Measurements from ENCODE around the gene KLK7. TPM values are rescaled to one million over a fixed set of nuclear protein-coding genes. Genes with fewer than 3 reads are reported as not detected.

The KLK7 gene
- total and polyA plus RNA-seq, 2 of the 4 experiments (the other 2 are of a cell fraction): not detected

DNA sequence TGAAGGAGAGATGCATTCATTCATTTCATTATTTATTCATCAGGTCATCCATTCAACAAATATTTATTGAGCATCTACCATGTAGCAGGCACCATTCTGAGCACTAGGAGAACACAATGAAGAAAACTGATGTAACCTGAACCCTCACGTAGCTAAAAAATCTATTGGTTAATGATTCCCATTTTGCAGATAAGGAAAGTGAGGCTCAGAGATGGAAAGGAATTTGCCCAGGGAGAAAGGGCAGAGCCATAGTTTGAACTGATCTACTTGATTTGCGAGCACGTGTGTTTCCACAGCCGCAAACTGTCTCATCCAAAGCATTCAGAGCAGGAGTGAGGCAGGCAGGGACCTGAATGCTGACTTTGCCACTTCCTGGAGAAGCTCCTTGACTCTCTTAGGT is 15.0 kb upstream of the KLK7 start:
- no TSS peak for BruUV-seq (replicated peaks)
- Histone ChIP-seq H3K9me1 (ENCODE audit: insufficient read depth, low read length) (no peaks in the 10 kb centered on the region), H3K36me3 (ENCODE audit: control insufficient read depth, insufficient read depth, low read length) (no peaks in the 10 kb centered on the region), H3K23ac (ENCODE audit: low read depth, low read length) (no peak overlapping the region), H3K4ac (ENCODE audit: low read depth, low read length) (no peak overlapping the region), H3K56ac (ENCODE audit: extremely low read depth, insufficient read depth, low read length) (no peak overlapping the region), H3K14ac (replicated peaks; ENCODE audit: low read depth, low read length) (no peak overlapping the region), H3K4me3 (ENCODE audit: insufficient read depth, low read depth, low read length) (no peak overlapping the region), H4K5ac (ENCODE audit: low read depth, low read length) (no peak overlapping the region), H3K9ac (ENCODE audit: low read depth, low read length) (no peak overlapping the region), H3K4me1 (ENCODE audit: control insufficient read depth, insufficient read depth, low read length) (no peaks in the 10 kb centered on the region), H4K20me1 (ENCODE audit: insufficient read depth, low read length) (no peaks in the 10 kb centered on the region; the same call in 1 of the 2 replicates), H3K79me1 (ENCODE audit: low read depth in 1 of 2, low read length in 2 of 2) (no peaks in the 10 kb centered on the region), H3K27ac (ENCODE audit: insufficient read depth, low read length) (no peak overlapping the region), H4K91ac (ENCODE audit: insufficient read depth, low read depth, low read length) (no peak overlapping the region), H3K4me2 (ENCODE audit: low read depth, low read length) (no peak overlapping the region), H2AK9ac (replicated peaks; ENCODE audit: low read depth, low read length, poor library complexity) (no peak overlapping the region), H4K8ac (ENCODE audit: low read depth in 2 of 2, low read length in 2 of 2) (no peak overlapping the region), H2BK120ac (ENCODE audit: low read depth, low read length) (no peak overlapping the region), H2BK5ac (ENCODE audit: low read depth, low read length, poor library complexity, severe bottlenecking) (no peak overlapping the region), H3K9me3 (ENCODE audit: control insufficient read depth, insufficient read depth, low read length) (peaks cover 14% of the 10 kb centered on the region), H3K27me3 (ENCODE audit: control insufficient read depth, insufficient read depth, low read length) (no peaks in the 10 kb centered on the region), H3K18ac (ENCODE audit: low read depth, low read length) (no peak overlapping the region), H2AFZ (replicated peaks; ENCODE audit: low read length, poor library complexity) (no peak overlapping the region), H2BK20ac (ENCODE audit: low read depth, low read length) (no peak overlapping the region), H2BK15ac (ENCODE audit: low read depth, low read length) (no peak overlapping the region), H2AK5ac (ENCODE audit: low read depth, low read length) (no peak overlapping the region)
- dilution Hi-C loops (cut with HindIII; ENCODE audit: low sequenced_read_pairs, unreplicated experiment) (no loop called here), in situ Hi-C loops (cut with MboI; ENCODE audit: low sequenced_read_pairs) (no loop called here), intact Hi-C loops (cut with micrococcal nuclease) (no loop called here)
- DNase-seq: no peak
- CTCF ChIA-PET: no interaction called here
- no peak for TF ChIP-seq MAZ (IDR thresholded peaks at IDR 0.05; ENCODE audit: borderline replicate concordance, low read depth, low read length)
- TF ChIP-seq FOS (IDR thresholded peaks at IDR 0.05; ENCODE audit: low read depth, low read length): no peak
- TF ChIP-seq CTCF (conservative IDR thresholded peaks at IDR 0.05; ENCODE audit: low read depth, low read length): no peak
- no peak for TF ChIP-seq MXI1 (IDR thresholded peaks at IDR 0.05; ENCODE audit: borderline replicate concordance, low read depth, low read length)
- TF ChIP-seq MAFK (IDR thresholded peaks at IDR 0.05; ENCODE audit: low read depth, low read length): no peak
- no peak for TF ChIP-seq BHLHE40 (IDR thresholded peaks at IDR 0.05; ENCODE audit: low read depth, low read length)
- no peak for TF ChIP-seq RFX5 (IDR thresholded peaks at IDR 0.05; ENCODE audit: low read depth, low read length)
- TF ChIP-seq RCOR1 (IDR thresholded peaks at IDR 0.05; ENCODE audit: insufficient replicate concordance, low read length): no peak
- TF ChIP-seq USF2 (IDR thresholded peaks at IDR 0.05; ENCODE audit: low read depth, low read length): no peak
- no peak for TF ChIP-seq SMC3 (IDR thresholded peaks at IDR 0.05; ENCODE audit: low read depth, low read length)
- TF ChIP-seq NFE2L2 (IDR thresholded peaks at IDR 0.05; ENCODE audit: low read depth, low read length): no peak
- TF ChIP-seq CHD1 (IDR thresholded peaks at IDR 0.05; ENCODE audit: low read depth, low read length): no peak
- TF ChIP-seq CEBPB (IDR thresholded peaks at IDR 0.05; ENCODE audit: low read depth, low read length): no peak
- no peak for TF ChIP-seq RAD21 (IDR thresholded peaks at IDR 0.05; ENCODE audit: low read length)
- no peak for TF ChIP-seq POLR2A (IDR thresholded peaks at IDR 0.05; ENCODE audit: low read depth, low read length)
- POLR2A ChIA-PET (ENCODE audit: unreplicated experiment): no interaction called here
- 40% methylated on average over 2 of the region's 4 CpGs; no CpG with 5 or more reads in 1 of the 2 experiments for WGBS, 2 experiments (ENCODE audit: extremely low coverage in 2 of 2, insufficient read length in 1 of 2)
- ATAC-seq (ENCODE audit: low read depth): no peak
